KOPT-K1 (cell line): ENCODE measurements around the gene BRD7.

Experiments used
- H3K27ac ChIP-seq: fragments of 200-600 bp; sonication (generic); 2 replicates; pipeline ENCODE4 v1.5.1; 2016; ENCODE audit warnings: antibody characterized with exemption, mild to moderate bottlenecking, low read depth, low read length; ENCODE audit not compliant: poor library complexity, severe bottlenecking
- H3K36me3 ChIP-seq: fragments of 200-600 bp; sonication (generic); 2 replicates; pipeline ENCODE4 v1.5.1; 2017; ENCODE audit warnings: antibody characterized with exemption, mild to moderate bottlenecking, low read length, moderate library complexity; ENCODE audit not compliant: insufficient read depth
- H3K9me3 ChIP-seq: fragments of 200-600 bp; sonication (generic); 2 replicates; pipeline ENCODE4 v1.5.1; 2017; ENCODE audit warnings: antibody characterized with exemption, low read length, mild to moderate bottlenecking; ENCODE audit not compliant: insufficient read depth, poor library complexity, severe bottlenecking

BRD7 gene

DNA sequence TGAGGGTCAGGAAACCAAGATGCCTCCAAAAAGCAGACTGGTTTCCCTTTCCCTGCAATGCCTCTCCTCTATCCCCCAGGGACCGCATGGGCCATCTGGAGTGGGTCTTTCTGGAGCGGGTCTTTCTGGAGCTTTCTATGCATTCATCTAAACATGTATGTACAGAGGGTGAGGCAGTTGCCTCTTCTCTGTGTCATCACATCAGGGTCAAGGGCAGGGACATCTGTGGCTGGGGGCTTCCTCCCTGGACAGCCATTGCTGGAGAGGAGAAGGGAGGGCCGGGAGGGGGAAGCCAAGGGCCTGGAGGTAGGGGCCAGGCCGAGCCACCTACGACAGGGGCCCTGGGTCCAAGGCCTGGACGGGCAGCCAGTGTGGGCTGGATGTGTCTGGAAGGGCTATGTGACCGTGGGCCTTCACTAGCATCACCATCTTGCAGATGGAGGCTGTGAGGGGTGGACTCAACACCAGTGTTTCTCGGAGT, 101.6 kb downstream of the BRD7 start:
- Histone ChIP-seq H3K27ac (peak overlapping the region; percentile 93), H3K9me3 (no peaks in the 10 kb centered on the region), H3K36me3 (no peaks in the 10 kb centered on the region; the same call in 1 of the 2 replicates)

GRCh38 chr16:50266337-50267091, 102.3 kb downstream of the BRD7 start, which contains the start of gene ADCY7:
Gene ADCY7 (plus strand): TSS chr16:50266551. CDS start chr16:50288180, 21,629 bp downstream.
- Histone ChIP-seq H3K27ac (peak within 1 kb of the TSS; percentile 93), H3K9me3 (no peaks in the 10 kb centered on the region), H3K36me3 (no peaks in the 10 kb centered on the region; the same call in 1 of the 2 replicates)
